B cell (primary cell): ENCODE results near the gene STARD3. TPM values are rescaled to one million over a fixed set of nuclear protein-coding genes. Genes with fewer than 3 reads are reported as not detected.

Source experiments
- ATAC-seq: fragments of 200-7000 bp; cut with Tn5 transposase; one replicate; pipeline ENCODE4 v1.10.0; 2021; ENCODE audit warnings: low read depth, mild to moderate bottlenecking, moderate number of reproducible peaks, moderate library complexity
- CTCF ChIA-PET: fragments of 350-600 bp; sonication (Branson Sonifier 250); formaldehyde crosslinking; loops from one replicate; lab custom pipeline; 2021; ENCODE audit warnings: antibody characterized with exemption, inconsistent platforms; lab: Charles Lee
- POLR2A ChIA-PET: fragments of 350-600 bp; sonication (Branson Sonifier 250); formaldehyde crosslinking; loops from one replicate; lab custom pipeline; 2021; ENCODE audit warnings: antibody characterized with exemption; lab: Charles Lee
- DNase-seq: peaks from one replicate; pipeline ENCODE4 v3.0.0; 2013
- H2AFZ ChIP-seq: 2 replicates; pipeline ENCODE4 v1.6.1; 2012; ENCODE audit warnings: mild to moderate bottlenecking, low read depth, low read length; ENCODE audit not compliant: insufficient read depth, poor library complexity, severe bottlenecking
- H3K27ac ChIP-seq, 2 donors: 1 replicate in 1 of 2; 2 replicates in 1 of 2; pipeline ENCODE4 v1.5.1; 2012 to 2013; ENCODE audit warnings: low read length in 2 of 2, mild to moderate bottlenecking in 2 of 2, moderate library complexity in 1 of 2
- H3K27me3 ChIP-seq, 4 experiments: fragments of 200-600 bp in 1 of 4; sonication (generic) in 1 of 4; replicated peaks in 1 of 4; 1 replicate in 2 of 4; 2 replicates in 2 of 4; pipeline versions ENCODE4 v1.6.1 to v1.7.0; 2013 to 2016; ENCODE audit warnings: low read length in 3 of 4, mild to moderate bottlenecking in 2 of 4, mixed read lengths in 1 of 4, moderate library complexity in 1 of 4; ENCODE audit not compliant: insufficient read depth in 4 of 4, control insufficient read depth in 3 of 4; ENCODE audit errors: control extremely low read depth in 1 of 4
- H3K36me3 ChIP-seq, 2 experiments: replicated peaks in 1 of 2; 1 replicate in 1 of 2; 2 replicates in 1 of 2; pipeline versions ENCODE4 v1.6.1 to v1.7.1; 2013; ENCODE audit warnings: low read length in 1 of 2; ENCODE audit not compliant: insufficient read depth in 2 of 2, control insufficient read depth in 1 of 2; ENCODE audit errors: control extremely low read depth in 1 of 2, extremely low read depth in 1 of 2
- H3K4me1 ChIP-seq, 2 donors: fragments of 200-600 bp in 1 of 2; sonication (generic) in 1 of 2; 1 replicate in 1 of 2; 2 replicates in 1 of 2; pipeline versions ENCODE4 v1.5.1 to v1.6.1; 2013 to 2017; ENCODE audit warnings: low read length in 2 of 2; ENCODE audit not compliant: control insufficient read depth in 2 of 2, insufficient read depth in 2 of 2
- H3K4me2 ChIP-seq: replicated peaks from 2 replicates; pipeline ENCODE3; 2012; ENCODE audit warnings: mild to moderate bottlenecking, low read depth, low read length; ENCODE audit not compliant: poor library complexity, severe bottlenecking
- H3K4me3 ChIP-seq, 5 experiments: fragments of 200-600 bp in 1 of 5; sonication (generic) in 1 of 5; 1 replicate in 3 of 5; 2 replicates in 2 of 5; pipeline versions ENCODE4 v1.5.1 to v1.7.0; 2011 to 2016; ENCODE audit warnings: low read length in 4 of 5, mild to moderate bottlenecking in 4 of 5, low read depth in 2 of 5, control low read depth in 1 of 5, moderate library complexity in 1 of 5; ENCODE audit not compliant: insufficient read depth in 1 of 5; ENCODE audit errors: control extremely low read depth in 1 of 5, extremely low read depth in 1 of 5
- H3K79me2 ChIP-seq: fragments of 200-600 bp; sonication (generic); one replicate; pipeline ENCODE4 v1.6.0; 2016; ENCODE audit warnings: low read length; ENCODE audit not compliant: control insufficient read depth, insufficient read depth
- H3K9ac ChIP-seq: fragments of 200-600 bp; sonication (generic); 2 replicates; pipeline ENCODE4 v1.6.1; 2017; ENCODE audit warnings: mild to moderate bottlenecking, low read length, moderate library complexity
- H3K9me3 ChIP-seq, 3 donors: one replicate each; pipeline versions ENCODE4 v1.6.1 to v1.7.1; 2013; ENCODE audit warnings: low read length in 2 of 3; ENCODE audit not compliant: control insufficient read depth in 2 of 3, insufficient read depth in 1 of 3; ENCODE audit errors: control extremely low read depth in 1 of 3
- H4K20me1 ChIP-seq: 2 replicates; pipeline ENCODE4 v1.6.0; 2012; ENCODE audit warnings: mild to moderate bottlenecking, low read length; ENCODE audit not compliant: insufficient read depth, control insufficient read depth, poor library complexity, severe bottlenecking
- H3K27ac Mint-ChIP-seq: one replicate; pipeline ENCODE4 v1.8.0; 2021; ENCODE audit warnings: mixed read lengths
- H3K27me3 Mint-ChIP-seq: one replicate; pipeline ENCODE4 v1.8.0; 2021; ENCODE audit warnings: mixed read lengths
- H3K4me1 Mint-ChIP-seq: one replicate; pipeline ENCODE4 v1.8.0; 2021; ENCODE audit warnings: mixed read lengths
- H3K4me3 Mint-ChIP-seq: one replicate; pipeline ENCODE4 v1.8.0; 2021; ENCODE audit warnings: mixed read lengths
- H3K9me3 Mint-ChIP-seq: one replicate; pipeline ENCODE4 v1.8.0; 2022; ENCODE audit warnings: mixed read lengths; ENCODE audit not compliant: insufficient read depth
- CTCF ChIP-seq: fragments of 200-600 bp; IDR thresholded peaks from one replicate; pipeline ENCODE4 v1.8.0; 2022; ENCODE audit warnings: antibody characterized with exemption, mild to moderate bottlenecking
- EZH2 ChIP-seq: IDR thresholded peaks from 2 replicates; pipeline ENCODE4 v1.6.1; 2012; ENCODE audit warnings: borderline replicate concordance, low read depth, mild to moderate bottlenecking, moderate library complexity, low read length; ENCODE audit not compliant: insufficient read depth, poor library complexity, severe bottlenecking
- WGBS: methylation state at CpG from one replicate; pipeline ENCODE4 v1.1.5; 2013; ENCODE audit warnings: missing lambda C conversion rate; ENCODE audit not compliant: insufficient coverage; 5-methylcytosine and 5-hydroxymethylcytosine counted together
- intact Hi-C: fragments of 100-400 bp; cut with micrococcal nuclease; formaldehyde crosslinking; loops from one replicate; pipeline ENCODE4 v1.10.0; 2022
- polyA plus RNA-seq: library from polyadenylated mRNA; depleted of rRNA; stranded (reverse); fragments of >200 nt; gene quantifications from 2 replicates; pipeline ENCODE4 v1.2.3, GENCODE V29; 2012
- total RNA-seq, 2 donors: library from RNA; stranded (reverse); fragments of 120-200 nt in 1 of 2; gene quantifications; 1 replicate in 1 of 2; 2 replicates in 1 of 2; pipeline versions ENCODE4 v1.2.3 to v1.2.4, GENCODE V29; 2013 to 2022

The STARD3 gene
- total and polyA plus RNA-seq, 2 donors (not counting 1 experiment from before 2014, with no cell fraction given): 93.1 to 231 TPM

GRCh38 chr17:39604911-39605491 lies 31.9 kb upstream of the STARD3 start:
- peak overlapping the region; percentile 83 for H3K4me2 ChIP-seq
- H3K79me2 ChIP-seq: no peaks in the 10 kb centered on the region
- peak overlapping the region; percentile 22 for H3K9ac ChIP-seq
- no peak overlapping the region for H2AFZ ChIP-seq
- H3K9me3 ChIP-seq: peaks cover 0 to 51% (median 0%) of the 10 kb centered on the region in 3 donors
- ATAC-seq: no peak
- H3K9me3 Mint-ChIP-seq: no peaks in the 10 kb centered on the region
- peak overlapping the region in 2 of 5 experiments; percentile 21 to 39 for H3K4me3 ChIP-seq
- peaks cover 35% of the 10 kb centered on the region for H3K4me1 Mint-ChIP-seq
- peaks cover 0 to 94% (median 76%) of the 10 kb centered on the region in 4 experiments for H3K27me3 ChIP-seq
- DNase-seq: peak; percentile 52
- H3K4me1 ChIP-seq: peaks cover 49 to 51% of the 10 kb centered on the region in 2 donors
- H3K27me3 Mint-ChIP-seq: peaks cover 62% of the 10 kb centered on the region
- no peaks in the 10 kb centered on the region for H3K36me3 ChIP-seq
- peak overlapping the region; percentile 78 for H3K4me3 Mint-ChIP-seq
- H4K20me1 ChIP-seq: peaks cover 3% of the 10 kb centered on the region
- peak; percentile 71 for TF ChIP-seq EZH2
- no peak for TF ChIP-seq CTCF
- H3K27ac ChIP-seq: no peak overlapping the region
- intact Hi-C loops: no loop called here
- H3K27ac Mint-ChIP-seq: no peak overlapping the region
- CTCF ChIA-PET: interaction anchor here (0.6 to 4.8 kb wide), 5 partner anchors 12 to 64 kb away, joined by 3 to 30 read pairs (median 4); partner anchors contain the start of gene PNMT
- POLR2A ChIA-PET: interaction anchor here (0.8 kb wide), 1 partner anchor 14 kb away, joined by 3 read pairs; no protein-coding TSS in a partner anchor
- 2% methylated on average over 23 of the region's 31 CpGs for WGBS
